ENCODE measurements around the gene RNASEH2A.
"Not testable (repeated sequence)": the region's sequence is repeated elsewhere in the genome, so short reads cannot be mapped to it uniquely, and the experiment has no call there.

The RNASEH2A gene

GRCh38 chr19:12793290-12794195 lies 12.8 kb upstream of the RNASEH2A start:
- peak; percentile 89 to 94 (median 91) for DNase-seq (ENCODE audit: low read depth in 3 of 3)

- DNase-seq (ENCODE audit: low read depth in 3 of 3), result no peak
Measured at GRCh38 chr19:12794196-12794941, 12.0 kb upstream of the RNASEH2A start.

- no peak for DNase-seq (ENCODE audit: low read depth in 3 of 3)
Measured at GRCh38 chr19:12794971-12795381, 11.4 kb upstream of the RNASEH2A start.

GRCh38 chr19:12796146-12797071 lies 10.0 kb upstream of the RNASEH2A start:
- DNase-seq (ENCODE audit: low read depth in 3 of 3), result peak in 2 of 3 experiments; percentile 60 to 63

- no peak for DNase-seq (ENCODE audit: low read depth in 3 of 3)
Measured at GRCh38 chr19:12797141-12797587, 9.2 kb upstream of the RNASEH2A start.

- not testable (repeated sequence) for DNase-seq (ENCODE audit: low read depth in 3 of 3)
Measured at GRCh38 chr19:12797607-12798006, 8.8 kb upstream of the RNASEH2A start.

- DNase-seq (ENCODE audit: low read depth in 3 of 3), result no peak
Measured at GRCh38 chr19:12799742-12800465, 6.5 kb upstream of the RNASEH2A start.

GRCh38 chr19:12800466-12800770 lies 6.0 kb upstream of the RNASEH2A start:
- DNase-seq (ENCODE audit: low read depth in 3 of 3), result no peak

GRCh38 chr19:12800923-12801465 lies 5.4 kb upstream of the RNASEH2A start:
- DNase-seq (ENCODE audit: low read depth in 3 of 3), result no peak

- DNase-seq (ENCODE audit: low read depth in 3 of 3), result peak in 1 of 3 experiments; percentile 63
Measured at GRCh38 chr19:12801466-12802266, 4.7 kb upstream of the RNASEH2A start, which contains the start of the genes PRDX2 and THSD8. Gene PRDX2, minus strand, starts transcription at chr19:12801800. Its CDS starts 539 bp downstream, at chr19:12801261. Gene THSD8, plus strand, starts transcription at chr19:12802069. Its CDS starts 3 bp downstream, at chr19:12802072.

GRCh38 chr19:12802267-12803106 lies 3.9 kb upstream of the RNASEH2A start:
- no peak for DNase-seq (ENCODE audit: low read depth in 3 of 3)

GRCh38 chr19:12804051-12804450 lies 2.3 kb upstream of the RNASEH2A start:
- DNase-seq (ENCODE audit: low read depth in 3 of 3), result no peak

- DNase-seq (ENCODE audit: low read depth in 3 of 3), result no peak
Measured at GRCh38 chr19:12815088-12815487, 8.7 kb downstream of the RNASEH2A start.

GRCh38 chr19:12817188-12817587 lies 10.8 kb downstream of the RNASEH2A start:
- DNase-seq (ENCODE audit: low read depth in 3 of 3), result not testable (repeated sequence)

- not testable (repeated sequence) for DNase-seq (ENCODE audit: low read depth in 3 of 3)
Measured at GRCh38 chr19:12817810-12818209, 11.4 kb downstream of the RNASEH2A start.

GRCh38 chr19:12821761-12822160 lies 15.4 kb downstream of the RNASEH2A start:
- no peak for DNase-seq (ENCODE audit: low read depth in 3 of 3)

GRCh38 chr19:12825254-12826131 lies 19.1 kb downstream of the RNASEH2A start:
- DNase-seq (ENCODE audit: low read depth in 3 of 3), result no peak

GRCh38 chr19:12828494-12828893 lies 22.1 kb downstream of the RNASEH2A start:
- DNase-seq (ENCODE audit: low read depth in 3 of 3), result no peak
